Epithelial cell of proximal tubule (primary cell): Measurements from ENCODE around the gene AKR1C1. TPM values are rescaled to one million over a fixed set of nuclear protein-coding genes. Genes with fewer than 3 reads are reported as not detected.
"Not testable (repeated sequence)": the region's sequence is repeated elsewhere in the genome, so short reads cannot be mapped to it uniquely, and the experiment has no call there.

ENCODE experiments used
- DNase-seq: peaks from one replicate; pipeline ENCODE4 v3.0.0-alpha.2; 2011; ENCODE audit warnings: low read depth
- H3K4me3 ChIP-seq: 2 replicates; pipeline ENCODE4 v1.5.1; 2011; ENCODE audit warnings: low read depth, mild to moderate bottlenecking, low read length
- total RNA-seq: library from RNA; depleted of rRNA; stranded (reverse); fragments of >200 nt; gene quantifications from 2 replicates; pipeline ENCODE4 v1.2.3, GENCODE V29; 2015
- TF ChIP-seq, protein P1 (sequence below): conservative IDR thresholded peaks from 2 replicates; pipeline ENCODE4 v1.5.1; 2012; ENCODE audit warnings: low read depth, mild to moderate bottlenecking, low read length

AKR1C1 gene
- total RNA-seq, 1 donor from 2014 or later: 1.6 TPM

- no peak for DNase-seq
- TF ChIP-seq, protein P1, sequence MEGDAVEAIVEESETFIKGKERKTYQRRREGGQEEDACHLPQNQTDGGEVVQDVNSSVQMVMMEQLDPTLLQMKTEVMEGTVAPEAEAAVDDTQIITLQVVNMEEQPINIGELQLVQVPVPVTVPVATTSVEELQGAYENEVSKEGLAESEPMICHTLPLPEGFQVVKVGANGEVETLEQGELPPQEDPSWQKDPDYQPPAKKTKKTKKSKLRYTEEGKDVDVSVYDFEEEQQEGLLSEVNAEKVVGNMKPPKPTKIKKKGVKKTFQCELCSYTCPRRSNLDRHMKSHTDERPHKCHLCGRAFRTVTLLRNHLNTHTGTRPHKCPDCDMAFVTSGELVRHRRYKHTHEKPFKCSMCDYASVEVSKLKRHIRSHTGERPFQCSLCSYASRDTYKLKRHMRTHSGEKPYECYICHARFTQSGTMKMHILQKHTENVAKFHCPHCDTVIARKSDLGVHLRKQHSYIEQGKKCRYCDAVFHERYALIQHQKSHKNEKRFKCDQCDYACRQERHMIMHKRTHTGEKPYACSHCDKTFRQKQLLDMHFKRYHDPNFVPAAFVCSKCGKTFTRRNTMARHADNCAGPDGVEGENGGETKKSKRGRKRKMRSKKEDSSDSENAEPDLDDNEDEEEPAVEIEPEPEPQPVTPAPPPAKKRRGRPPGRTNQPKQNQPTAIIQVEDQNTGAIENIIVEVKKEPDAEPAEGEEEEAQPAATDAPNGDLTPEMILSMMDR: no peak
- no peak overlapping the region for H3K4me3 ChIP-seq
Measured at GRCh38 chr10:4978870-4979269, 15.7 kb downstream of the AKR1C1 start.

DNA sequence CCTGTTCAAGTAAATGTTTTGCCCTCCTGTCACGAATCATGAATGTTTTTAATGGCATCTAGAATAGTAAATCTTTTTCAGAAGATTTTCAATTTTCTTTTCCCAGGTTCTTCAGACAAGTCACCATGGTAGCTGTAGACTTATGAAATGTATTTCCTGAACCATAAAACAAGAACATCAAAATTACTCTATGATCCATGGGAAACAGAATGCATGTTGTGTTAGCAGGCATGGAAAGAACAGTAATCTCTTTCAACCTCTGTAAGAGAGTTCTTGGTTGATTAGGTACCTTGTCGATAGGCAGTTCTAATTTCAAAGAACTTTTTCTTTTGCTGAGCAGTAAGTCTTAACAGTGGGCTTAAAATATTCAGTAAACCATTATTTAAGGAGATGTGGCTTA, 17.6 kb downstream of the AKR1C1 start:
- TF ChIP-seq, protein P1: no peak
- no peak overlapping the region for H3K4me3 ChIP-seq
- no peak for DNase-seq

DNA sequence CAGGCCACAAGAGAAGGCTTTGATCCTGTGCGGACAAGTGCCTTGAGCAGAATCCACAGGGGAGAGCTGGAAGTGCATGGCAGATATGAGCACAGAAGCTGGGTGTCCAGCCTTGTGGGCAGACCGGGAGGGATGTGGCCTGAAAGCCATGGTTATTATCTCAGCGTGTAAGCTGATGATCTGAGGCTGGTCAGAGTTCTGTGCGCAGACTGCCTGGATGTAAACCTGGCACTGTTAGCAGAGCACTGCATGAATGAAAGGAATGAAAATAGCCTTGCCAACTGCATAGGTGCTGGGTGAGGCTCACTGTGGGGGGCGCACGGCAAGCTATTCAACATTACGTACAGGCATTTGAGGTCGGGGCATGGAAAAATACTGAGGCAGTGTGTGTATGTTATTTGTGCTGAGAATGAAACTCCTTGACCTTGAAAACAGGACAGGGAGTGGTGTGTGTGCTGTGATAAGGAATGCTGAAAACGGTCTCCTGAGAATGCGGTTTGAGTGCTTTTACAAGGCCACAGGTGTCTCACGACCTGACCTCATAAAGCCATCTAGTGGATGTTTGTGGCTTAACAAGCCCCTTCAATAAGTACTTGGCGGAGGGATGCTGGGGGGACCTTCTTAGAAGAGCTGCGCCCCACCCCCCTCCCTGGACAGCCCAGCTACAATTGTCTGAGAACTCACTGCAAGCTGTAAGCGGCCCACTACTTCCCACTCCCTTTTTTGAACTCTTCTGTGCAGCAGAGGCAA, 18.7 kb downstream of the AKR1C1 start:
- peak; percentile 51 for DNase-seq
- no peak overlapping the region for H3K4me3 ChIP-seq
- TF ChIP-seq, protein P1: peak; percentile 70

- H3K4me3 ChIP-seq: no peak overlapping the region
- TF ChIP-seq, protein P1: no peak
- peak; percentile 67 for DNase-seq
Measured at GRCh38 chr10:4982764-4983226, 19.6 kb downstream of the AKR1C1 start.

DNA sequence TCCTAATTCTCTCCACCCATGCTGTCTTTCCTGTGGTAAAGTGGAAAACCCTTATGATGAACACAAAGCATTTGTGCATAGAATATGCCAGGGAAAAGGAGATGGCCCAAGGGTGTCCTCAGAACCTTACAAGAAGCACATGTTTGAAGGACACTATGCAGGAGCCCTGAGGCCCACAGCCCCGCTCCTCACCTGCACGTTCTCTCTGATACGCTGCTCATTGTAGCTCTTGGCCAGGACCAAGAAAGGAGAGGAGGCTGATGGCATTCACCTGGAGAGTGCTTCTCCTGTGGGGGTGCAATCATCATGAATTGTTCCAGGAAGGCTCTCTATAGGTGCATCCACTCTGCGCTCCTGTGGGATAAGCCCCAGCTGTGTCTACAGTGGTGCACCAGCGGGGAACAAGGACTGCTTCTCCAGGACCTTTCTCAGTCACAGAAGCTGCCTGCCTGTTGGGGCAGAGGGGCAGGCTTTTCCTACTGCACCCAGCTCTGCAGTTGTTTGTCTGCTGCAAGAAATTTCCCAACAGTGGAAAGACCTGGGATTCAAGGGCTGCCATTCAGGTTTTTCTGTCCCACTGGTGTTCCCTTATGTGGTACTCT, 20.5 kb downstream of the AKR1C1 start:
- TF ChIP-seq, protein P1: no peak
- no peak overlapping the region for H3K4me3 ChIP-seq
- no peak for DNase-seq

DNA sequence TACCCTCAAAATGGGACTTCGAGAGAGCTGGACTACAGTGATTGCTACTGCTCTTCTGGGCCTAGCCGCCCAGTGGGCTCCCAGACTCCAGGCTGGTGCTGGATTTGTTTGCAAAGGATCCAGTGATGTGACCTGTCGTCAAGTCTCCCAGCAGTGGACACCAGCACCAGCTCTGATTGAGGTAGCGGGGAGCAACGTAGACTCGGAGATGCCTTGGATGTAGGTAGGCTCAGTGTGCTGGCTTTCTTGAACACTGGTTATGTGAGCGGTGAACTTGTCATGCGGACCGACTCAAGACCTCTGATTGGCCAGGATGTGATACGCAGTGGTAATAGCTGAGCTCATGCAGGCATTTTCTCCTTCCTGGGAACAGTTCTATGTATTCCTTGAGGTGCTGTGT, 21.0 kb downstream of the AKR1C1 start:
- DNase-seq: no peak
- H3K4me3 ChIP-seq: no peak overlapping the region
- TF ChIP-seq, protein P1: no peak

DNA sequence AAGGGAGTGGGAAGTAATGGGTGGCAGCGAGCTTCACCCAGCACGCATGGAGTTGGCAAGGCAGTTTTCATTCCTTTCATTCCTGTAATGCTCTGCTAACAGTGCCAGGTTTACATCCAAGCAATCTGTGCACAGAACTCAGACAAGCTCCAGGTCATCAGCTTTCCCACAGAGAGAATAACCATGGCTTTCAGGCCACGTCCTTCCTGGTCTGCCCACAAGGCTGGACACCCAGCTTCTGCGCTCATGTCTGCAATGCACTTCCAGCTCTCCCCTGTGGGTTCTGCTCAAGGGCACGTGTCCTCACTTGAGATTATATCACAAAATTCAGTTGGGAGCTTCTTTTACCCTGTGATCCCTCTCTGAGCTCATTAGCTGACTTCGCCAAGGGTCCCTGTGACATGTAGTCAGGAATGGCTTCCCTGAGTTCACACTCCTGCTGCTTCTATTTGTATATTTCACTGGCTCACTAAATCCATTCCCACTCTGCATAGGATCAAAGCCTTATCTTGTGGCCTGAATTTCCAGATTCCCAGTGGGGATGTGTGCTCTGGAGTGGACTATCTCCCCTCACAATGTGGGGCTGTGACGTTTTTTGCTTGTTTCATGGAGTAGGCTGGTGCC, 21.9 kb downstream of the AKR1C1 start:
- H3K4me3 ChIP-seq: no peak overlapping the region
- peak; percentile 62 for DNase-seq
- TF ChIP-seq, protein P1: peak; percentile 11

DNA sequence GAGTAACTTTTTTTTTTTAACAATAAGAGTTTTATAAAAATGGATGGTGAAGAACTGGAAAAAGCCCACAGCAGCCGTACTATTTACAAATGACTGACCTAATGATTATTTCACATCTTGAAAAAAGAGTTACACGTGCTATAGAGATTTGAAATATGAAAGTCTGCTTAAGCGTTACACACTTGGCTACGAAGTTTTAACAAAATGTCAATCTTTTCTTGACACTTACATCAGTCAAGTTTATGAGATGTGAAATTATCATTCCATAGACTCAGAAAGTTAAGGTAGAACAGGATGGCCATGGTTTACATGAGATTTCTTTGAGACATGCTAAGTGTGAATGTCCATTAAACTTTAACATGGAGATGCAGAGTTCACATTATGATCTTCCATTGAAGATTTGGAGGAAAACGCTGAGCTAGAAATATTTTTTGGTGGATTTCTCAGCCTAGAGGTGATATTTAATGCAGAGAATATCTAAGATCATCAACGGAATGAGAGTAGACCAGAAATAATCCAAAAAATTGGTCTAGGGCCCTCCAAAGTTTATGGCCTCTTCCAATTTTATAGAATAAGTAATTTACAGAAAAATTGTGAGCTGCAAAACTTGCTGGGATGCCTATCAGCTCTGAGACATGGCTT, 24.9 kb downstream of the AKR1C1 start:
- DNase-seq, H3K4me3 ChIP-seq: not testable (repeated sequence)
